Ovary (tissue), 9 donors: ENCODE data around the gene PTPA. TPM values are rescaled to one million over a fixed set of nuclear protein-coding genes. Genes with fewer than 3 reads are reported as not detected.

Experiments used
- DNase-seq, 5 donors: peaks; one replicate each; pipeline ENCODE4 v3.0.0-alpha.2; 2019 to 2020
- H3K27ac ChIP-seq, 2 donors: fragments of 200-600 bp; one replicate each; pipeline versions ENCODE4 v1.5.1 to v1.8.0; 2019 to 2022
- H3K27me3 ChIP-seq: fragments of 200-600 bp; one replicate; pipeline ENCODE4 v1.8.0; 2022
- H3K36me3 ChIP-seq: fragments of 200-600 bp; sonication (generic); one replicate; pipeline ENCODE4 v1.5.1; 2019
- H3K4me1 ChIP-seq: one replicate; pipeline ENCODE4 v1.8.1; 2013; ENCODE audit warnings: mild to moderate bottlenecking, moderate library complexity; ENCODE audit not compliant: insufficient read depth
- H3K4me3 ChIP-seq: fragments of 200-600 bp; sonication (generic); one replicate; pipeline ENCODE4 v1.5.1; 2017
- H3K9me3 ChIP-seq, 2 donors: fragments of 200-600 bp in 1 of 2; sonication (generic) in 1 of 2; one replicate each; pipeline versions ENCODE4 v1.5.1 to v1.8.1; 2013 to 2019; ENCODE audit warnings: mild to moderate bottlenecking in 1 of 2, moderate library complexity in 1 of 2
- EP300 ChIP-seq: sonication (generic); formaldehyde crosslinking; IDR thresholded peaks from one replicate; pipeline ENCODE4 v1.6.1; 2017; ENCODE audit warnings: antibody characterized with exemption
- POLR2A ChIP-seq: fragments of 450-650 bp; IDR thresholded peaks from one replicate; pipeline ENCODE4 v1.6.1; 2017; ENCODE audit warnings: antibody characterized with exemption, mild to moderate bottlenecking, moderate library complexity
- WGBS, 3 donors: extraction: QIAGEN DNeasy Blood & Tissue Kit in 1 of 3; methylation state at CpG; one replicate each; pipeline versions ENCODE4 v1.1.5 to v1.1.7; 2013 to 2017; 5-methylcytosine and 5-hydroxymethylcytosine counted together
- intact Hi-C, 4 donors: fragments of 100-400 bp; cut with DNase I; formaldehyde crosslinking; loops; one replicate each; pipeline versions ENCODE4 v1.11.0 to v1.15.1; 2022 to 2023
- polyA plus RNA-seq, 2 donors: library from polyadenylated mRNA; stranded (reverse); fragments of 200-250 nt in 1 of 2; fragments of 350-450 nt in 1 of 2; fragmentation: Illumina TruSeq in 1 of 2; extraction: RNeasy Lipid Tissue Mini Kit (QIAGEN cat#74804) in 1 of 2; gene quantifications; one replicate each; pipeline ENCODE4 v1.2.3, GENCODE V29; 2013 to 2014
- total RNA-seq, 7 donors: library from RNA; depleted of rRNA in 2 of 7; stranded (reverse); fragments of >200 nt in 2 of 7; fragmentation: NEBNext Ultra II Directional in 3 of 7; extraction: Animal tissue kit (Norgen Biotek cat#: 25700) in 3 of 7; gene quantifications; one replicate each; pipeline versions ENCODE4 v1.1.0 to v1.2.4, GENCODE V29; 2016 to 2023
- TF ChIP-seq, protein P1 (sequence below), 3 donors: fragments of 450-650 bp in 2 of 3; fragments of 200-600 bp in 1 of 3; IDR thresholded peaks; one replicate each; pipeline versions ENCODE4 v1.5.1 to v1.8.0; 2016 to 2022; ENCODE audit warnings: antibody characterized with exemption in 3 of 3, mild to moderate bottlenecking in 1 of 3
- donor health status: DM: no; HTN: no; CAD: no; lungs with moderate emphysema.
- donor health status: DM: no; HTN: no; CAD: no.
- donor health status: Bipolar disorder and iron deficiency.
- donor health status: DM: yes; HTN: yes; CAD: no.
- donor health status: DM: no; HTN: no; CAD: no.
- donor health status: DM: yes; HTN: yes; CAD: no.

The PTPA gene
- total and polyA plus RNA-seq, 9 donors: 32.1 to 107 (median 89.2) TPM

DNA sequence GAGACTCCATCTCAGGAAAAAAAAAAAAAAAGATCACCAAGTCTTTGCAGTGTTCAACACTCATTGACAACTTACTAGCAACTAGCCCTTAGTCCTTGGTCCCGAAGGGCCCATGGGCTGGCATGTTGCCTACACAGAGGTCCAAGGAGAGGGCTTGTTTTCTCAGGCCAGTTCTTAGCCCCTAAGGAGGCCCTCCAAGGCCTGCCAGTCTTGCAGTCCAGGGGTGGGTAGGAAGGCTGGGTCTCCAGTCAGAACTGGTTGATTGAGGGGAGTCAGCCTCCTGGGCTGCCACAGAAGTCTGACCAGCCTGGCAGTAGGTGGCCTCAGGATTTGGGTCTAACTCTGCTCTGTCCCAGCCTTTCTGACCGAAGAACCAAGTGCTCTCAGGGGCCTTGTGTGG is 34.1 kb downstream of the PTPA start:
- 8 to 31% (median 23%) methylated on average over 2 of the region's 2 CpGs for WGBS, 3 donors

DNA sequence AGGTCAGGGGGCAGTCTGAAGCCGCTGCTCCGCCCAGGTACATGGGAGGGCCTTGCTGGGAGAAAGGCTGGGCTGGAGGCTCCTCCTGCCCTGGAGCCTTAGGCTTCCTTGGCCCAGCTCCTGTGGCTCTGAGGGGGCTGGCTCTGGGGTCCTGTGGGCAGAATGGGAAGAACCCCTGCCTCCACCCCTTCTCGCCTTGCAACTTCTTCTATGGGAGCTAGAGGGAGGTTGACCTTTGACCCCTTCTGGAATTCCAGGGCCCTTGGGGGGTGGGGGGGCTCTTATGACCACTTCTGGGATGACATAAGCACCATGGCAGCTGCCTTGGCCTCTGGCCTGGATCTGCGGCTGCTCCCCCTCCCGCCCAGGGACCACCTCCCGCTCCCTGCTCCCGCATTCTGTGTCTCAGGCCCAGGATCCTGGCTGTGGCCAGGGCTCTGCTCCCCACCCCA is 34.7 kb downstream of the PTPA start:
- DNase-seq: peak; percentile 84 to 89 (median 86)
- peaks cover 48% of the 10 kb centered on the region for H3K4me1 ChIP-seq

More for the DNA sequence above, 34.1 kb downstream of the PTPA start:
- Histone ChIP-seq H3K4me1 (peaks cover 53% of the 10 kb centered on the region), H3K9me3 (no peaks in the 10 kb centered on the region), H3K27ac (peak overlapping the region; percentile 86 to 92), H3K36me3 (no peaks in the 10 kb centered on the region), H3K4me3 (no peak overlapping the region), H3K27me3 (no peaks in the 10 kb centered on the region)
- intact Hi-C loops: loop anchor here in 3 of 4 donors (10.0 kb wide), 3 partner anchors 169 to 349 kb away; no protein-coding TSS in a partner anchor
- TF ChIP-seq, protein P1, sequence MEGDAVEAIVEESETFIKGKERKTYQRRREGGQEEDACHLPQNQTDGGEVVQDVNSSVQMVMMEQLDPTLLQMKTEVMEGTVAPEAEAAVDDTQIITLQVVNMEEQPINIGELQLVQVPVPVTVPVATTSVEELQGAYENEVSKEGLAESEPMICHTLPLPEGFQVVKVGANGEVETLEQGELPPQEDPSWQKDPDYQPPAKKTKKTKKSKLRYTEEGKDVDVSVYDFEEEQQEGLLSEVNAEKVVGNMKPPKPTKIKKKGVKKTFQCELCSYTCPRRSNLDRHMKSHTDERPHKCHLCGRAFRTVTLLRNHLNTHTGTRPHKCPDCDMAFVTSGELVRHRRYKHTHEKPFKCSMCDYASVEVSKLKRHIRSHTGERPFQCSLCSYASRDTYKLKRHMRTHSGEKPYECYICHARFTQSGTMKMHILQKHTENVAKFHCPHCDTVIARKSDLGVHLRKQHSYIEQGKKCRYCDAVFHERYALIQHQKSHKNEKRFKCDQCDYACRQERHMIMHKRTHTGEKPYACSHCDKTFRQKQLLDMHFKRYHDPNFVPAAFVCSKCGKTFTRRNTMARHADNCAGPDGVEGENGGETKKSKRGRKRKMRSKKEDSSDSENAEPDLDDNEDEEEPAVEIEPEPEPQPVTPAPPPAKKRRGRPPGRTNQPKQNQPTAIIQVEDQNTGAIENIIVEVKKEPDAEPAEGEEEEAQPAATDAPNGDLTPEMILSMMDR (IDR thresholded peaks at IDR 0.05): no peak
- TF ChIP-seq POLR2A (no peak), EP300 (no peak)
- peak in 4 of 5 donors; percentile 39 to 64 (median 59) for DNase-seq

GRCh38 chr9:129146441-129146941 is 35.3 kb downstream of the PTPA start:
- no peak for TF ChIP-seq POLR2A
- TF ChIP-seq EP300: no peak
- TF ChIP-seq, protein P1 (IDR thresholded peaks at IDR 0.05): no peak
- Histone ChIP-seq H3K36me3 (no peaks in the 10 kb centered on the region), H3K4me3 (no peak overlapping the region), H3K27ac (peak overlapping the region; percentile 86 to 92), H3K27me3 (no peaks in the 10 kb centered on the region), H3K4me1 (peaks cover 43% of the 10 kb centered on the region), H3K9me3 (no peaks in the 10 kb centered on the region)
- intact Hi-C loops: loop anchor here in 3 of 4 donors (10.0 kb wide), 3 partner anchors 168 to 348 kb away; no protein-coding TSS in a partner anchor
- WGBS, 3 donors: 12 to 21% (median 13%) methylated on average over 7 to 8 of the region's 8 CpGs
- peak; percentile 63 to 70 (median 63) for DNase-seq

More for the DNA sequence above, 34.7 kb downstream of the PTPA start:
- Histone ChIP-seq H3K27ac (peak overlapping the region; percentile 86 to 92), H3K9me3 (no peaks in the 10 kb centered on the region), H3K27me3 (no peaks in the 10 kb centered on the region), H3K4me3 (no peak overlapping the region), H3K36me3 (no peaks in the 10 kb centered on the region)
- WGBS, 3 donors: 11 to 25% (median 16%) methylated on average over 7 of the region's 7 CpGs
- intact Hi-C loops: loop anchor here in 3 of 4 donors (10.0 kb wide), 3 partner anchors 169 to 349 kb away; no protein-coding TSS in a partner anchor
- TF ChIP-seq, protein P1 (IDR thresholded peaks at IDR 0.05): peak in 1 of 3 donors; percentile 16
- TF ChIP-seq EP300: no peak

- peak in 1 of 5 donors; percentile 24 for DNase-seq
- Histone ChIP-seq H3K36me3 (no peaks in the 10 kb centered on the region), H3K4me3 (no peak overlapping the region), H3K27ac (peak overlapping the region; percentile 43 to 86), H3K4me1 (peaks cover 26% of the 10 kb centered on the region), H3K9me3 (no peaks in the 10 kb centered on the region), H3K27me3 (no peaks in the 10 kb centered on the region)
- WGBS, 3 donors: 65 to 72% (median 69%) methylated on average over 6 of the region's 6 CpGs
- intact Hi-C loops: loop anchor here in 3 of 4 donors (10.0 kb wide), 3 partner anchors 166 to 346 kb away; no protein-coding TSS in a partner anchor
- no peak for TF ChIP-seq POLR2A
Measured at GRCh38 chr9:129148463-129149204, 37.4 kb downstream of the PTPA start.
